T-helper 2 cell treated with Interferon-gamma antibody and Interleukin-4, amounts not matched to agents 100 ng/mL and 5 ng/mL, for 36 hours (primary cell): ENCODE results near the gene ACTG2. TPM values are rescaled to one million over a fixed set of nuclear protein-coding genes. Genes with fewer than 3 reads are reported as not detected.

Experiments used
- intact Hi-C: fragments of 100-400 bp; cut with micrococcal nuclease; formaldehyde crosslinking; loops from one replicate; pipeline ENCODE4 v1.15.1; 2023
- total RNA-seq: library from RNA; stranded (reverse); gene quantifications from 2 replicates; pipeline ENCODE4 v1.2.3, GENCODE V29; 2022

ACTG2 gene
- total RNA-seq, 1 donor from 2014 or later: not detected

DNA sequence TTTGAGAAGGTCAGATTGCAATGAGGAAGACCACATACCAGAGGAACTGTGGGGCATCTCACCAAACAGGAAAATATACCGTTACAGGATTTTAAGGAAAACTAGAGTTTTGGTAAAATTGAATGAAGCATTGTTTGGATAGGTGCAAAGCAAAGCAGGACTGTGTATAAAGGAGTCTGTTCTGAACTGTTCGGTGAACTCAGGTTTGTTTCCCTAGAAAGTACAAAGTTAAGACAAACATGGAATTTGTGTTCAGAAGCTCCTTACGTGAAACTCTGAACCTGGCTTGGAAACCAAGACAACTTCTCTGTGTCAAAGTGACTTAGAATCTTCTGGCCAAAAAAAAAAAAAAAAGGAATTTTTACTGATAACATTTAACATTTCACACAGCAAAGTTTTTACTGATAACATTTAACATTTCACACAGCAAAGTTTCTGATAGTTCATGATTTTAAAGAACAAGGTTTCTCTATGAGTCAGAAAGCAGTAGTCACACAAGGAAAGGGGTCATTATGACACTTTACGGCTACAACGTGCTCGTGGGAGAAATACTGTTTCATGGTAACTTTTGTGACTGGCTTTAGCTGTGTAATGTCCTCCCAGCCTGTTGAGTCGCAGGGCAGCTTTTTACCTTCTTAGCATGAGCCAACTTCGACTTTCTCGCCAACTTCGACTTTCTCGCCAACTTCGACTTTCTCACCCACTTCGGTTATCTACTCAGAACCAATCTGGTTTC, 70.7 kb downstream of the ACTG2 start:
- intact Hi-C loops: no loop called here

DNA sequence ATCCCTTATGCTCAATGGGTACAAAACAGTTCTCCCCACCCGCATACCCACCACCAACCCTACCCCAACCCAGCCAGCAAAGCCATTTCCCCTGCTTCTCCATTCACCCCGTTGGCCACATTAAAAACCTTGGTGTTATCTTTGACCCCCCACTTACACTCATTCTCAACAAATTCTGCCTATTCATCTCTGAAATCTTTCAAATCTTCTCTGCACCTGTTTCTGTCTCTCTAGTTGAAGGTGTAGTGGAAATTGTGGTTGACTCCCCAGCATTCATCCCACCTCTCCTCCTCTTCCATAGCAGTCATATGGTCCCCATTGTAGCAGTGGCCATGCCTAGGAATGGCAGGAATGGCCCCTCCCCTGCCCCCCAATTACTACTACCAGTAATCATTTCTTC, 71.4 kb downstream of the ACTG2 start:
- intact Hi-C loops: no loop called here

DNA sequence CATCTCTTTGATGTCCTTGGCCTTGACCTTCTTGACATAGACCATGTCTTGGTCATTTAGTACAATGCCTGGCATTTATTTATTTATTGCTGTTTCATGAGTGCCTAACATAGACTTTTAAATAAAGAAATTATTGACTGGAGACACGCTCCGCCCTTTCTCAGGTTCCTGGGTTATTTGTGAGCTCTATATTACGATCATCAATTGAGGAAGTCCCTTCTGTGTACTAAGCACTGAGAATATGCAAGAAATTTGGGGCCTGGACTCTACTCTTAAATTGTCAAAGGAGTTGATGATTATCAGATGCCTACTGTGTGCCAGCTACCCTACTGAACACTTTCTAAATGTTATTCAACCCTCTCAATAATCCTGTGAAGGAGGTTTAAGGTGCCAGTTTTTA, 72.2 kb downstream of the ACTG2 start:
- intact Hi-C loops: no loop called here

DNA sequence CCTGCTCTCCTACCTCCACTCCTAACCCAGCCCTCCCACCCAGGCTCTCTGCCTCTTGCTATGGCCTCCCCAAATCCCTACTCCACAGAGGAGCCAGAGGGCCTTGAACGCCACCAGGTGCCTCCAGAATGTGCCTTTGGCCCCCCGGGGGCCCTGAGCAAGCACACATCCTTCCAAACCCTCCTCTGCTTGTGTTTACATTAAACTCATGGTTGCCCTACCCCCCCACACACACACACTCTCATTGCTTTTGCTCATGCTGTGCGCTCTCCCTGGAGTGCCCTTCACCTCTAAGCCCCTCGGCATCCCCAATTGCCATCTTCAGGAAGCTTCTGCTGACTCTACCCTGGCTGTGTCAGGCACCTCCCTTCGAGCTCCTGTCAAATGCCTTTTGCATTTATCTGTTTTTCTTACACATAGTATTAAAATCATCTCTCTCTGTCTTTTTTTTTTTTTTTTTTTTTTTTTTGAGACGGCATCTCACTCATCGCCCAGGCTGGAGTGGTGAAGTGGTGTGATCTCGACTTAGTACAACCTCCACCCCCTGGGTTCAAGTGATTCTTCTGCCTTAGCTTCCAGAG, 75.6 kb downstream of the ACTG2 start:
- intact Hi-C loops: no loop called here

DNA sequence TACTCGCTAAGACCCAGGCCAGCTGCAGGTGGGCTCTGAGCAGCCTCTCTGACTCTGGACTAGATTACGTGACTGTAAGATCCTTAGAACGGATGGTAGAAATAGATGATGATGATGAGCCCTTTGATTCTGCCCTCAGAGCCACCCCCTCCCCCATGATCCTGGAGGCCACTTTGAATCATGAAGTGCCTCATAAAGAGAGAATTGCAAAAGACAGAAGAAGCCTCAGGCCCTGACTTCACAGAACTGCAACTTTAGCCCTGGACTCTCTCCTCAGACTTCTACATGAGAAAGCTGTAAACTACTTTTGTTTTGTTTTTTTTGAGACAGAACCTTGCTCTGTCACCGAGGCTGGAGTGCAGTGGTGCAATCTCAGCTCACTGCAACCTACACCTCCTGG, 76.5 kb downstream of the ACTG2 start:
- intact Hi-C loops: no loop called here

Other genes with a start within 250 kb of the ACTG2 start
- 42.1 and 44.4 TPM in 2 replicates for gene TPRKB, start 155.7 kb upstream of the ACTG2 start, total RNA-seq
- 30.3 and 30.9 TPM in 2 replicates for gene DUSP11, start 112.9 kb upstream of the ACTG2 start, total RNA-seq
- gene C2orf78, start 108.8 kb upstream of the ACTG2 start, total RNA-seq: not detected in 2 replicates
- 35.9 and 37.0 TPM in 2 replicates for gene STAMBP, start 64.0 kb upstream of the ACTG2 start, total RNA-seq
- 63.9 and 65.6 TPM in 2 replicates for gene DGUOK, start 33.9 kb downstream of the ACTG2 start, total RNA-seq
- 19.2 and 20.2 TPM in 2 replicates for gene TET3, start 91.9 kb downstream of the ACTG2 start, total RNA-seq